GM10248 (cell line): Measurements from ENCODE around the gene SV2C.
"Not testable (repeated sequence)": the region's sequence is repeated elsewhere in the genome, so short reads cannot be mapped to it uniquely, and the experiment has no call there.

ENCODE experiments used
- CTCF ChIA-PET: fragments of 300-600 bp; sonication (Branson Sonifier 250); formaldehyde crosslinking; extraction: SDS; loops from one replicate; lab custom pipeline; 2021; ENCODE audit warnings: antibody characterized with exemption; lab: Yijun Ruan, JAX
- POLR2A ChIA-PET: fragments of 350-650 bp; sonication (Branson Sonifier 250); formaldehyde crosslinking; extraction: SDS; loops from one replicate; lab custom pipeline; 2020; ENCODE audit warnings: antibody characterized with exemption; lab: Yijun Ruan, JAX
- DNase-seq: peaks from one replicate; pipeline ENCODE4 v3.0.0; 2012; ENCODE audit errors: extremely low spot score
- CTCF ChIP-seq: IDR thresholded peaks from 2 replicates; pipeline ENCODE4 v1.5.1; 2012; ENCODE audit warnings: mild to moderate bottlenecking, low read depth; ENCODE audit errors: extremely low read depth, missing control alignments, control extremely low read depth

Gene SV2C

GRCh38 chr5:76082772-76083554 lies at the start of gene SV2C:
Gene SV2C, plus strand, starts transcription at chr5:76083383. Its CDS starts 48,368 bp downstream, at chr5:76131751.
- CTCF ChIA-PET: no interaction called here
- POLR2A ChIA-PET: no interaction called here
- peak; percentile 36 for DNase-seq
- TF ChIP-seq CTCF: no peak

DNA sequence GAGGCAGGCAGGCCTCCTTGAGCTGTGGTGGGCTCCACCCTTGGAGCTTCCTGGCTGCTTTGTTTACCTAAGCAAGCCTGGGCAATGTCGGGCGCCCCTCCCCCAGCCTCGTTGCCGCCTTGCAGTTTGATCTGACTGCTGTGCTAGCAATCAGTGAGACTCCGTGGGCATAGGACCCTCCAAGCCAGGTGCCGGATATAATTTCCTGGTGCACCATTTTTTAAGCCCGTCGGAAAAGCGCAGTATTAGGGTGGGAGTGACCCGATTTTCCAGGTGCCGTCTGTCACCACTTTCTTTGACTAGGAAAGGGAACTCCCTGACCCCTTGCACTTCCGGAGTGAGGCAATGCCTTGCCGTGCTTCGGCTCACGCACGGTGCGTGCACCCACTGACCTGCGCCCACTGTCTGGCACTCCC lies 45.4 kb upstream of the SV2C start:
- POLR2A ChIA-PET, CTCF ChIA-PET: not testable (repeated sequence)

GRCh38 chr5:76038212-76038611 lies 45.0 kb upstream of the SV2C start:
- no peak for DNase-seq
- ChIA-PET CTCF (interaction anchor here (1.1 to 1.5 kb wide), 2 partner anchors 9 to 138 kb away, joined by 3 read pairs; no protein-coding TSS in a partner anchor), POLR2A (no interaction called here)
- no peak for TF ChIP-seq CTCF

More for the DNA sequence above, 45.4 kb upstream of the SV2C start:
- DNase-seq: not testable (repeated sequence)

GRCh38 chr5:76040806-76041205 lies 42.4 kb upstream of the SV2C start:
- DNase-seq: no peak
- ChIA-PET CTCF (interaction anchor here (1.3 kb wide), 1 partner anchor 18 kb away, joined by 3 read pairs; no protein-coding TSS in a partner anchor), POLR2A (no interaction called here)
- TF ChIP-seq CTCF: no peak

- no peak for DNase-seq
- TF ChIP-seq CTCF: no peak
- ChIA-PET POLR2A (no interaction called here), CTCF (interaction anchor here (1.3 kb wide), 1 partner anchor 19 kb away, joined by 3 read pairs; no protein-coding TSS in a partner anchor)
Observed at GRCh38 chr5:76041863-76042262, 41.3 kb upstream of the SV2C start.

GRCh38 chr5:76046741-76047140 lies 36.4 kb upstream of the SV2C start:
- ChIA-PET POLR2A (no interaction called here), CTCF (no interaction called here)
- DNase-seq: no peak
- no peak for TF ChIP-seq CTCF

GRCh38 chr5:76050134-76050533 lies 33.0 kb upstream of the SV2C start:
- DNase-seq: no peak
- TF ChIP-seq CTCF: no peak
- POLR2A ChIA-PET: no interaction called here
- CTCF ChIA-PET: no interaction called here
